Amniotic stem cell (primary cell): ENCODE data around the gene SEC24A.
"Not testable (repeated sequence)": the region's sequence is repeated elsewhere in the genome, so short reads cannot be mapped to it uniquely, and the experiment has no call there.

Experiments used
- DNase-seq: peaks from one replicate; lab custom pipeline; 2025; lab: John Stamatoyannopoulos, UW

Gene SEC24A

DNA sequence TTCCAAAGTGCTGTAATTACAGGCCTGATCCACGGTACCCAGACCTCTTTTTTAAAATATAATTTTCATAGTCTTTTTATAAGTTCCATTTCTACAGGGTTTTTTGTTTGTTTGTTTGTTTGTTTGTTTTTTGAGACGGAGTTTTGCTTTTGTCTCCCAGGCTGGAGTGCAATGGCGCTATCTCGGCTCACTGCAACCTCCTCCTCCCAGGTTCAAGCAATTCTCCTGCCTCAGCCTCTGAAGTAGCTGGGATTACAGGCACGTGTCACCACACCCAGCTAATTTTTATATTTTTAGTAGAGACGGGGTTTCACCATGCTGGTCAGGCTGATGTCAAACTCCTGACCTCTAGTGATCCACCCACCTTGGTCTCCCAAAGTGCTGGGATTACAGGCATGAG is 2.1 kb downstream of the SEC24A start:
- DNase-seq: not testable (repeated sequence)

DNA sequence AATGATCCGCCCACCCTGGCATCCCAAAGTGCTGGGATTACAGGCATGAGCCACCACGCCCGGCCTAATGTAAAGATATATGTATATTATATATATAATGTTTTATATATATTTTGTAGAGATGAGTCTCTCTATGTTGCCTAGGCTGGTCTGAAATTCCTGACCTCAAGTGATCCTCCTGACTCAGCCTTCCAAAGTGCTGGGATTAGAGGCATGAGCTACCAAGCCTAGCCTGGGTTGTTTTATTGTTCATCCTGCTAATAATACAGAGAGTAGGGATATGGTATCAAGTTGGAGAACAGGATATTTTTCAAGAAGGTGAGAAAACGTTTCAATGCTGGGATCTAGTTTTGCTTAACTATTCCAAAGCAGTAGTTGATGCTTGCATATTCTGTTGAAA is 2.9 kb downstream of the SEC24A start:
- DNase-seq: no peak

DNA sequence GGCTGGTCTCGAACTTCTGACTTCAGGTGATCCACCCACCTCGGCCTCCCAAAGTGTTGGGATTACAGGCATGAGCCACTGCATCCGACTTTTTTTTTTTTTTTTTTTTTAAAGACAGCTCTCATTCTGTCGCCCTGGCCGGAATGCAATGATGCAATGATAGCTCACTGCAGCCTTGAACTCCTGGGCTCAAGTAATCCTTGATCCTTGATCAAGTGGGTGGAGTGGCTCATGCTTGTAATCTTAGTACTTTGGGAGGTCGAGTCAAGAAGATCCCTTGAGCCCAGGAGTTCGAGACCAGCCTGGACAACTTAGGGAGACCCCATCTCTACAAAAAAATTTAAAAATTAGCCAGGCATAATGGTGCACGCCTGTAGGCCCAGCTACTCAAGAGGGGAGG is 8.1 kb downstream of the SEC24A start:
- DNase-seq: no peak

DNA sequence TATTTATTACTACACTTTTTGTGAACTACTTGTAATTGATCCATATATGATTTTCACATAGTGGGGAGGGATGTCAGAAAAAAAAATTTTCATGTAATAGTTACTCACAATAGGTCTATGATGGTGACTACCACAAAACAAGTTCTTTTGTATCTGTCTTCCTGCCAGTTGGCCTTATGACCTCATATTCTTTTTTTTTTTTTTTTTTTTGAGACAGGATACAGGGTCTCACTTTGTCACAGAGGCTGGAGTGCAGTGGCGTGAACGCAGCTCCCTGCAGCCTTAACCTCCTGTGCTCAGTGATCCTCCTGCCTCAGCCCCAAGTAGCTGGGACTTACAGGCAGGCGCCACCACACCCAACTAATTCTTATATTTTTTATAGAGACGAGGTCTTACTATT is 10.9 kb downstream of the SEC24A start:
- DNase-seq: no peak

DNA sequence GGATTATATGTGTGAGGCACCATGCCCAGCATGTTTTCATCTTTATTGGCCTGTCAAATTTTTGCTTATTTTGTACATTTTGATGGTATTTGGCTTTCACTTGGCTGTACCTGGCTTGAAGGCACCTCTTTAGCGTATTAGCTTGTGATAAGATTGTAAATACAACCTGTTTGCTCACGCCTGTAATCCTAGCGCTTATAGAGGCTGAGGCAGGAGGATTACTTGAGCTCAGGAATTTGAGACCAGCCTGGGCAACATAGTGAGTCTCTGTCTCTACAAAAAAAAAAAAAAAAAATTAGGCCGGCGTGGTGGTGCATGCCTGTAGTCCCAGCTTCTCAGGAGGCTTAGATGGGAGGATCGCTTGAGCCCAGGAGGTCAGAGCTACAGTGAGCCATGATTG is 11.3 kb downstream of the SEC24A start:
- no peak for DNase-seq

DNA sequence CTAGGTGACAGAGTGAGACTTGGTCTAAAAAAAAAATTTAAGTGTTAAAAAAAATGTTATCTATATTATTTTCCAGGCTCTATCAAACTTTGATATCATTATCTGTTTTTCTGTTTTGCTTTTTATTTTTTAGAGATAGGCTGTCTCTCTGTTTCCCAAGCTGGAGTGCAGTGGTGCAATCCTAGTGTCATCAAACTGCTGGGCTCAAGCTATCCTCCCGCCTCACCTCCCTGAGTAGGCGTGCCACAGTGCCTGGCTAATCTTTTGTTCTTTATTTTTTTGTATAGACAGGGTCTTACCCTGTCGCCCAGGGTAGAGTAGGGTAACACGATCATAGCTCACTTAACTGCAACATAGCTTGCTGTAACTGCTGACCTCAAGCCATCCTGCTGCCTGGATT is 14.4 kb downstream of the SEC24A start:
- no peak for DNase-seq

DNA sequence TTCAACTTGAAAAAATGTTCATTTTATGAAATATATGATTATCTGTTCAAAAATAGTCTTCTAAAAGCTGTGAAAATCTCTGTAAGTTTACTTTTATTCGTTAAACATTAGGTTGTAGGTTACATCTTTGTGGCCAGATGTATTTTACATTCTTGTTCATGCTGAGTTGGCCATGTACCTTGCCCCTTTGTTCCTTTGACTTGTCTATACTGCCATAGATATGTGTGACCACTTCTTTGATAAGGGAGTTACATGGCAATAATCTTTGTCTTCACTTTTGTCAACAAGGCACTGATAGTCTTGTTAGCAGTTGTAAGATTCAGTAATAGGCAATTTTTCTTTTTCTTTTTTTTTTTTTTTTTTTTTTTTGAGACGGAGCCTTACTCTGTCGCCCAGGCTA is 15.9 kb downstream of the SEC24A start:
- no peak for DNase-seq

DNA sequence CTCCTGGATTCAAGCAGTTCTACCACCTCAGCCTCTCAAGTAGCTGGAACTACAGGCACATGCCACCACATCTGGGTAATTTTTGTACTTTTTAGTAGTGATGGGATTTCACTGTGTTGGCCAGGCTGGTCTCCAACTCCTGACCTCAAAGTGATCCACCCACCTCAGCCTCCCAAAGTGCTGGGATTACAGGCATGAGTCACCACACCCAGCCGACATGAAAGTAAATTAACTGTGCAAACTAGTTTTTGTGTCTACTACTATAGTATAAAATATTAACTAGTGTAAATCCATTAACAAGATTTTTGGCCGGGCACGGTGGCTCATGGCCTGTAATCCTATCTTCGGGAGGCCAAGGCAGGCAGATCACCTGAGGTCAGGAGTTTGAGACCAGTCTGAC is 25.0 kb downstream of the SEC24A start:
- DNase-seq: not testable (repeated sequence)

DNA sequence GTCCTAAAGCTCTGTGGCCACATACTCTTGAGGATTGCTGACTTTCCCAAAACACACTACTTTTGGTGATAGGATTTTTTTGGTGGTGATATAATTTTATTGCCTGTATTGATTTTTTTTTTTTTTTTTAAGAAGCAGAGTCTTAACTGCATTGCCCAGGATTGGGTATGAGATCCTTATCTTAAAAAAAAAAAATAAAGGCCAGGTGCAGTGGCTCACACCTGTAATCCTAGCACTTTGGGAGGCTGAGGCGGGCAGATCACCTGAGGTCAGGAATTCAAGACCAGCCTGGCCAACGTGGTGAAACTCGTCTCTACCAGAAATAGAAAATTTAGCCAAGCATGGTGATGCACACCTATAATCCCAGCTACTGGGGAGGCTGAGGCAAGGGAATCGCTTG is 28.8 kb downstream of the SEC24A start:
- not testable (repeated sequence) for DNase-seq

DNA sequence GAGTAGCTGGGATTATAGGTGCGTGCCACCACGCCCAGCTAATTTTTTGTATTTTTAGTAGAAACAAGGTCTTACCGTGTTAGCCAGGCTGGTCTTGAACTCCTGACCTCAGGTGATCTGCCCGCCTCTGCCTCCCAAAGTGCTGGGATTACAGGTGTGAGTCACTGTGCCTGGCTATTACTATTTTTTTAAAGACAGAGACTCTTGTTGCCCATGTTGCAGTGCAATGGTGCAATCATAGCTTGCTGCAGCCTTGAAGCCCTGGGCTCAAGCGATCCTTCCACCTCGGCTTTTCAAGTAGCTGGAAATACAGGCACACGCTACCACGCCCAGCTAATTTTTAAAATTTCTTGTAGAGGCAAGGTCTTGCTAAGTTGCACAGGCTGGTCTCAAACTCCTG is 41.6 kb downstream of the SEC24A start:
- DNase-seq: not testable (repeated sequence)

DNA sequence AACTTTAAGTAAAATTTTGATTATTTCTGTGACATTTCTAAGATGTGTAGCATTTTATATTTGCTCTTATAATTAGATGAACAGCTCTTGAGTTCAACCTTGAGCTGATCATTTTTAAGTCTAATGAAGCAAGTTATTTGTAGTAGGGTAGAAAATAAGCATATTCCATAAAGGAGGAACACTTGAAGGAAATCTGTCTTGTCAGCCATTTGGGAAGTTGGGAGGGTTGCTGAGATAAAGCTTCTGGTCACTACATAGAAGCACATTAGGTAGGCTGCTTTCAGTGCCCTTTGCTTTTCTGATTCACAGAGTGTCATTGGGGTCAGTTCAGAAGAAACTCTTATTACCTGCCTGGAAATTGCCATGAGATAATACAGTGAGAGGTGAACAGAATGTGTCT is 44.1 kb downstream of the SEC24A start:
- DNase-seq: no peak

DNA sequence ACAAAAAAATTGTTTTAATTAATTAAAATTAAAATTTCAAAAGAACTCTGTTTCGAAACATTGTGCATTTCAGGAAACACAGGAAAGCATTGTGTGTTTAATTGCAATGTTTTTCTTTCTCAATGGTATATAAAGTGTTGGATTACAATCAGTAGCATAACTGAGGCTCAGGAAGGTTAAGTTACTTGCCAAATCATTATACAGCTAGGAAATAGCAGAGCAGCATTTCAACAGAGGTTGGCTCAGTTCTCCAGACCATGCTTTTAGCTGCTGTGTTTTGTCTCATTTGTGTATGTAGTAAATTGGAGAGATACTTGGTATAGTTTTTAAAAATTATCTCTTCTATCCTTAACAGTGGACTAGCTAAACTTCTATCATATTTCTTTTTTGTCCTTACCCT is 59.7 kb downstream of the SEC24A start:
- no peak for DNase-seq

DNA sequence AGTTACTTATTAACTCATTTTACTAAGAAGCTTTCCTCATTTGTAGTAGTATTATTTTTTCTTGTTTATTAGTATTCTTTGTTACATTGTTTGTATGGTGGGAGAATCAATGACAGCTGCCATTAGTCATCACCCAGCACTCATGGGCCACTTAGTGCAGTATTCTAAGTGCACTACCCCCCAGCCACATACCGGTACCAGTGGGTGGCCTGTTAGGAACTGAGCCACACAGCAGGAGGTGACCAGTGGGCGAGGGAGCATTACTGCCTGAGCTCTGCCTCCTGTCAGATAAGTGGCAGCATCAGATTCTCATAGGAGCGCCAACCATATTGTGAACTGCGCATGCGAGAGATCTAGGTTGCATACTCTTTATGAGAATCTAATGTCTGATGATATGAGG is 65.5 kb downstream of the SEC24A start:
- DNase-seq: no peak

DNA sequence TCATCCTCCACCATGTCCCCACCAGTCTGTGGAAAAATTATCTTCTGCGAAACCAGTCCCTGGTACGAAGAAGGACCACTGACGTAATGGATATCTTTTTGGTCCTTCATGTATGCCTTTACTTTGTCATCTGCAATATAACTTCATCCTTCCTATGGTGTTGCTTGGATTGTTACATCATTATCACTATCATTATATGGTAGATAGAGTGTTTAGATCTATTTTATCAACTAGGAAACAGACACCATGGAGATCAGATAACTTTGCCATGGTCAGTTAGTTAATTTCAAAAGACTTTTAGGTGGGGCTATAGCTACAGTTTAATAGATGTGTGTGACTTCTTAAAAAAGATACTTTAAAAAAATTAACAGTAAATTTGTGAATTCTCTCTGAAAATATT is 66.0 kb downstream of the SEC24A start:
- DNase-seq: no peak

DNA sequence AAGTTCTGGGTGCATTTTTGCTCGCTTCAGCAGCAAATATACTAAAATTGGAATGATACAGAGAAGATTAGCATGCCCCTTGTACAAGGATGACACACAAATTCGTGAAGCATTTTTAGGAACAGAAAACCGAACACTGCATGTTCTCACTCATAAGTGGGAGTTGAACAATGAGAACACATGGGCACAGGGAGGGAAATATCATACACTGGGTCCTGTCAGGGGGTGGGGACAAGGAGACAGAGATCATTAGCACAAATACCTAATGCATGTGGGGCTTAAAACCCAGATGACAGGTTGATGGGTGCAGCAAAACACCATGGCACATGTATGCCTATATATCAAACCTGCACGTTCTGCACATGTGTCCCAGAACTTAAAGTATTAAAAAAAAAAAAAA is 66.9 kb downstream of the SEC24A start:
- not testable (repeated sequence) for DNase-seq

DNA sequence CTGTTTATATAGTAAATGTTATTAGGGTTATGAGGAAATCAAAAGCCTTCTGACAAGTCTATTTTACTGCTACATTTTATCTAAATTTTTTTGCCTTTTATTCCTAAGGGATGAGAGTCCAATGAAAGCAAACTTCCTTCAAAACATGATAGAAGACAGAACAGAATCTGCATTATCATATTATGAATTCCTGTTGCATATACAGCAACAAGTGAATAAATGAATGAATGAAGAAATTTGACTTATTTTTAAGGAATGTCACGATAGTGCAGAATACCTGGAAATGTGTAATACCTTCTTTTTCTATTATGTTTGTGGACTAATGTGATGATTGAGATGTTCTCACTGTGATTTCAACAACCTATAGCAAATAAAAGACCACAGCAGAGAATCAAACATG is 76.3 kb downstream of the SEC24A start:
- DNase-seq: no peak

DNA sequence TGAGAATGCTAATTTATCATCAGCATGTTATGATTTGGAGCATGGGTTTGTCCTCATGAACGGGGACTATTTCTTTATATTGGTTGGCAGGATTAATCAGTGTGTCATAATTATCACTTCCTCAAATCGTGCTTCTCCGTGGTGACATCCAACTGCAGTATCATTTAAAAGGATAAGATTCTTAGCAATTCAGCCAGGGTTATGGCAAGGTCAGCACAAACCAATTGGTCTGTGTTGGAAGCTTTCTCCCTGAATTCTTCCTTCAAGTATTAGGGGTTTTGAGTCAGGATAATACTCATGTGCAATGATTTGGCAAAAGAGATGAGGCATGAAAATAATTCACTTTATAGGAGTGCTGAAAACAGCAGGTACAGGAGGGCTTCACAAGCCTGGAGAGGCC is 84.2 kb downstream of the SEC24A start:
- DNase-seq: no peak

DNA sequence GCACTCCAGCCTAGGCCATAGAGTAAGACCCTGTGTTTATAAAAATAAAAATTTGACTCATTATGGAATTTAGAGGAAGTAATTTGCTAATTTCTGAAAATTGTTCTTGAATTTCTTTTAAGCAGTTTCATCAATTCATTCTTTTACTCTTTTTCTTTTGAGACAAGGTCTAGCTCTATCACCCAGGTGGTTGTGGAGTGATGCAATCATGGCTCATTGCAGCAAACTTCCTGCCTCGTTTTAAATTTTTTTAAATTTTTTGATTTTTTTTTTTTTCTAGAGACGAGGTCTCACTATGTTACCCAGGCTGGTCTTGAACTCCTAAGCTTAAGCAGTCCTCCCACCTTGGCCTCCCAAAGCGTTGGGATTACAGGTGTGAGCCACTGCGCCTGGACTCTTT is 86.7 kb downstream of the SEC24A start:
- no peak for DNase-seq

DNA sequence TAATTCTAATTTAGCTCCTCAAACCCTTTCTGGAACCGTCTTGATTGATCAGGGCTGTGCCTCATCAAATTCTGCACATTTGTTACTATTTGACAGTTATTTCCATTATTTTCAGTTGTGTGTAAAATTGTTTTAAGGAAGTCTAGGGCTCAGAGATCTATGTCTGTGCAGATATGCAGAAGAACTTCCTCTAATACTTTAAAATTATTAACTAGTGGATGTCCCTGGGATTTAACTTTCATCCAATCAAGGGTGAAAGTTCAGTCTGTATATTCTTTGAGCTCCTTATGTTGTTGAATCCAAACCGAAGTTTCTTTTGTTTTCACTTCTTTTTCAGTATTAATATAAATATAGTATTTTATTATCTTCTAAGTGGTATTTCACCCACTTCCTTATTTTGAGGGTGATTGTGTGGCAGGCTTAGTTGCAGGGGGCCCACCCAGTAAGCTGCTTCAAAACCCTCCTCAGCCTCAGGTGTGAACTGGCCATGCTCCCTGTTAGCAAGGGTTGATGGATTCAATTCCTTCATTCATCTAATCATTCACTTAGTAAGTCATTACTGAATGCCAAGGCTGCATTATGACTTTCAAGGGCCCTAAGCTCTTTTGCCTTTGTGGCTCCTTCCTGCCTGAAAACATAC is 87.7 kb downstream of the SEC24A start:
- DNase-seq: no peak

DNA sequence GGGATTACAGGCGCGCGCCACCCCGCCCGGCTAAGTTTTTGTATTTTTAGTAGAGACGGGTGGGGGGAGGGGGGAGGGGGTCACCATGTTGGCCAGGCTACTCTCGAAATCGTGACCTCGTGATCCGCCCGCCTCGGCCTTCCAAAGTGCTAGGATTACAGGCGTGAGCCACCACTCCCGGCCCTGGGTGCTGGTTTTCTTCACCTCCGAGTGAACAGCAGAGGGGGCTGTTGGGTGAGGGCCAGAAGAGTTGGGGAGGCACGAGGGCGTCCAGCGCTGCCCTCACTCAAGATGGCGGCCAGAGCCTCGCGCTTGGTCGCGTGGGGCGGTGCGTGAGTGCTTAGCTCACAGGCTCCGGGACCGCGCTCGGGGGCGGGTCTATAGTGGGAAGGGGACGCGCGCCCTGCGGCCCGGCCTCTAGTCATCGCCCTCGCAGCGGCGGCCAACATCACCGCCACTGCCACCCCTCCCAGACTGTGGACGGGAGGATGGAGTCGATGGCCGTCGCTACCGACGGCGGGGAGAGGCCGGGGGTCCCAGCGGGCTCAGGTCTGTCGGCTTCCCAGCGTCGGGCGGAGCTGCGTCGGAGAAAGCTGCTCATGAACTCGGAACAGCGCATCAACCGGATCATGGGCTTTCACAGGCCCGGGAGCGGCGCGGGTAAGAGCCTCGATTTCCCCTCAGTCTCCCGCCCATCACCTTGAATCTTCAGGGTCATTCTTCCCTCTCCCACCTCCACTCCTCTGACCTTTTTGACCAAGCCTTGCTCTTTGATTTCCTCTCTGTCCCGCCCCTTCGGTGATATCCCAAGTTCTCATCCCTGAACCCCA is 89.8 kb downstream of the SEC24A start, which contains the start of gene CAMLG:
Gene CAMLG, plus strand, starts transcription at position 416 of the 830 bp plus-strand sequence. Its CDS starts 73 bp downstream, at position 489.
- peak; percentile 96 for DNase-seq

DNA sequence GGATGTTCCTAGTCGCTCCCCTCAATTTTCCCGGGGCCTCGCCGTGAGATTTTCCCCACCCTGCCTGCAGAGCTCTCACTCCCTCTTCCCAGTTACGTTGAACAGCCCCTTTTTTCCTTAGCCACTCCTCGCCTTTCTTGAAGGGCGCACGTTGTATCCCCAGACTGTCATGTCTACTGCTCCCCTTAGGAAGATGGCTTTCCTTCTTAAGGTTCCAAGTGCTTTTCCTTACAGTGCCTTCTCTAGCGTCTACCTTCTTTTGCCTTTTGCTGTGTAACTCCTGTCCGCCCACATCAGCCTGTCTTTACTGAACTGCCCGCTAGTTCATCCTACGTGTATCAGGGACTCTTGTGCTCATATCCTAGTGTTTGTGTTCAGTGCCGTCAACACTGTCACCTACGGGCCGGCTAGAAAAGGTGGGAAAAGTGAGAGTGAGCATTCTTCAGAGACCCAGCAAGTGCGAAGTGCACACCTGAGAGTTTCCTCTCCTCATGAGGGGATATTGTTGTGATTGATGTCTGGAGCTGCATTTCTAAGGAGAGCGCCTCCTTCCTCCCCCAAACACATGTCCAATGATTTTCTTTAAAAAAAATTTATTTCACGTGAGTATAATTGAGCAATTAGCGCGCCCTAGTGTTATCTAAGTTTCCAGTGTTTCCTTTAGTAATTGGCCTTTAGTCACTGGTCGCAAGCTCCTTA is 90.5 kb downstream of the SEC24A start:
- DNase-seq: peak; percentile 31

DNA sequence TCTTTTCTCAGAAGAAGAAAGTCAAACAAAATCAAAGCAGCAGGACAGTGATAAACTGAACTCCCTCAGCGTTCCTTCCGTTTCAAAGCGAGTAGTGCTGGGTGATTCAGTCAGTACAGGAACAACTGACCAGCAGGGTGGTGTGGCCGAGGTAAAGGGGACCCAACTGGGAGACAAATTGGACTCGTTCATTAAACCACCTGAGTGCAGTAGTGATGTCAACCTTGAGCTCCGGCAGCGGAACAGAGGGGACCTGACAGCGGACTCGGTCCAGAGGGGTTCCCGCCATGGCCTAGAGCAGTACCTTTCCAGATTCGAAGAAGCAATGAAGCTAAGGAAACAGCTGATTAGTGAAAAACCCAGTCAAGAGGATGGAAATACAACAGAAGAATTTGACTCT is 92.5 kb downstream of the SEC24A start:
- DNase-seq: no peak

DNA sequence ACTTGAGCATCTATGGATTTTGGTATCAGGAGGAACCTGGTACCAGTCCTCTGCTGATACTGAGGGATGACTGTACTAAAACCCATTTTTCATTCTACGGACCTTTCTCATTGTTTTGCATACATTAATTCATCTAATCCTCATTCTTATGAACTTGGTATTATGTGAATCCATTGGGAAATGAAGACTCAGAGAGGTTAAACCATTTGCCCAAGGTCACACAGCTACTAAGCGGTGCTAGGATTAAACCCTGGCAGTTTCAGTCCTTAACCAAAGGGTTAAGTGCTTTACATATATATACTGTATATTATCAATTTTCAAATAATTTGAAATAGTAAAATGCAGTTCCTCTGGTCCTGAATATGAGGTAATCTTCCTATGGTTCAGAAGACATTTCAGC is 93.5 kb downstream of the SEC24A start:
- DNase-seq: no peak
